Uterus (tissue), 4 donors: Measurements from ENCODE around the gene ITPR1. TPM values are rescaled to one million over a fixed set of nuclear protein-coding genes. Genes with fewer than 3 reads are reported as not detected.

ENCODE experiments used
- DNase-seq, 2 donors: peaks; one replicate each; pipeline ENCODE4 v3.0.0-alpha.2; 2019 to 2020
- H3K27ac ChIP-seq, 2 donors: fragments of 200-600 bp; sonication (generic); 1 replicate in 1 of 2; 2 replicates in 1 of 2; pipeline ENCODE4 v1.5.1; 2016 to 2018
- H3K27me3 ChIP-seq, 2 donors: fragments of 200-600 bp; sonication (generic); one replicate each; pipeline ENCODE4 v1.5.1; 2018 to 2019; ENCODE audit warnings: control low read depth in 1 of 2
- H3K36me3 ChIP-seq, 2 donors: fragments of 200-600 bp; sonication (generic); one replicate each; pipeline ENCODE4 v1.5.1; 2019; ENCODE audit warnings: control low read depth in 1 of 2
- H3K4me1 ChIP-seq, 2 donors: fragments of 200-600 bp; sonication (generic); one replicate each; pipeline ENCODE4 v1.5.1; 2018 to 2019; ENCODE audit warnings: control low read depth in 1 of 2
- H3K4me3 ChIP-seq, 2 donors: fragments of 200-600 bp; sonication (generic); 1 replicate in 1 of 2; 2 replicates in 1 of 2; pipeline ENCODE4 v1.5.1; 2018 to 2019; ENCODE audit warnings: mild to moderate bottlenecking in 1 of 2
- H3K9me3 ChIP-seq, 2 donors: fragments of 200-600 bp; sonication (generic); one replicate each; pipeline ENCODE4 v1.5.1; 2019; ENCODE audit warnings: control low read depth in 1 of 2
- CTCF ChIP-seq, 4 experiments: fragments of 200-600 bp in 2 of 4; fragments of 450-650 bp in 2 of 4; sonication (generic) in 2 of 4; IDR thresholded peaks; one replicate each; pipeline ENCODE4 v1.5.1; 2016 to 2019; ENCODE audit warnings: antibody characterized with exemption in 4 of 4, mild to moderate bottlenecking in 2 of 4, moderate library complexity in 1 of 4
- POLR2A ChIP-seq, 2 donors: fragments of 450-650 bp; IDR thresholded peaks; one replicate each; pipeline ENCODE4 v1.6.1; 2016; ENCODE audit warnings: antibody characterized with exemption in 2 of 2, mild to moderate bottlenecking in 1 of 2, moderate library complexity in 1 of 2
- intact Hi-C: fragments of 100-400 bp; cut with DNase I; formaldehyde crosslinking; loops from one replicate; pipeline ENCODE4 v1.15.1; 2023; ENCODE audit warnings: low total_unique reads
- total RNA-seq, 4 donors: library from RNA; depleted of rRNA in 3 of 4; stranded (reverse); fragments of >200 nt in 3 of 4; gene quantifications; one replicate each; pipeline versions ENCODE4 v1.1.0 to v1.2.4, GENCODE V29; 2014 to 2023
- donor health status: DM: yes; HTN: yes; CAD: no.

The ITPR1 gene
- total RNA-seq, 4 donors from 2014 or later = 98.2 to 224 (median 141) TPM

DNA sequence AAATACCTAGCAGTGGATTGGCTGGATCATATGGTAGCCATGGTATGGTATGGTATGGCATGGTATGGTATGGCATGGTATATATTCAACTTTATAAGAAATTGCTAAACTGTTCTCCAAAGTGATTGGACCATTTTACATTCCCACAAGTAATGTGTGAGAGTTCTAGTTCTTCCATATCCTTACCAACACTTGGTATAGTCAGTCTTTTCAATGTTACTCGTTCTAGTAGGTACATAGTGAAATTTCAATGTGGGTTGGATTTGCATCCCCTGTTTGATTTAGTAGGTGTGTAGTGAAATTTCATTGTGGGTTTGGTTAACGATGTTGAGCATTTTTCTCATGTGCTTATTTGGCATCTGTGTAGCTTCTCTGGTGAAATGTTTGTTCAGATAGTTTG is 154.3 kb downstream of the ITPR1 start:
- Histone ChIP-seq H3K27me3 (no peaks in the 10 kb centered on the region), H3K4me1 (no peaks in the 10 kb centered on the region), H3K27ac (no peak overlapping the region), H3K4me3 (no peak overlapping the region), H3K36me3 (no peaks in the 10 kb centered on the region), H3K9me3 (no peaks in the 10 kb centered on the region)
- DNase-seq = no peak
- intact Hi-C loops = no loop called here
- TF ChIP-seq CTCF (IDR thresholded peaks at IDR 0.05) = no peak
- no peak for TF ChIP-seq POLR2A (IDR thresholded peaks at IDR 0.05)

- intact Hi-C loops = no loop called here
- no peak for DNase-seq
- H3K36me3 ChIP-seq = no peaks in the 10 kb centered on the region
- peak overlapping the region; percentile 29 to 85 for H3K27ac ChIP-seq
- no peaks in the 10 kb centered on the region for H3K9me3 ChIP-seq
- H3K4me1 ChIP-seq = no peaks in the 10 kb centered on the region
- no peak overlapping the region for H3K4me3 ChIP-seq
- no peaks in the 10 kb centered on the region for H3K27me3 ChIP-seq
- TF ChIP-seq CTCF (IDR thresholded peaks at IDR 0.05) = no peak
- TF ChIP-seq POLR2A (IDR thresholded peaks at IDR 0.05) = no peak
These were observed 162.2 kb downstream of the ITPR1 start for GRCh38 chr3:4655145-4656045.

DNA sequence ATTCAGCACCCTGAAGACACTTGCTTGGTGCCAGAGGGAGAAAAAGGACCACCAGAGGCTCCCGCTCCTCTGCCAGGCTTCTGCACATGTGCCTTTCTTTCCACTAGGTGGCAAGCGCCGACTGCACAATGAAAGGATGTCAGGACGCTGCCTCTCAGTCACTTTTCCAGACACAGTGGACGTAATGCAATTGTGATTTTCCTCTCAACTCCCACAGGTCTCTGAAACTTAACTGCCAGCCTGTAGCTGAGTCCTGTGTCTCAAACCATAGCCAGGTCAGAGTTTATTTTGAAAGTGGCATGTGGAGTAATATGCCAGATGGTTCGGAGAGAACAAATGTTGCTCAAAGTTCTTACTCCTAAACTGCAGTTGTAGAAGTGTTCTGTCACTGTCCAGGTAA is 162.9 kb downstream of the ITPR1 start:
- peak; percentile 66 to 74 for DNase-seq
- H3K4me3 ChIP-seq = no peak overlapping the region
- peak overlapping the region; percentile 71 to 85 for H3K27ac ChIP-seq
- TF ChIP-seq CTCF (IDR thresholded peaks at IDR 0.05) (peak; percentile 75 to 84 (median 78)), POLR2A (IDR thresholded peaks at IDR 0.05) (no peak)
- H3K4me1 ChIP-seq = no peaks in the 10 kb centered on the region
- no peaks in the 10 kb centered on the region for H3K36me3 ChIP-seq
- intact Hi-C loops = no loop called here
- no peaks in the 10 kb centered on the region for H3K27me3 ChIP-seq
- H3K9me3 ChIP-seq = no peaks in the 10 kb centered on the region

DNA sequence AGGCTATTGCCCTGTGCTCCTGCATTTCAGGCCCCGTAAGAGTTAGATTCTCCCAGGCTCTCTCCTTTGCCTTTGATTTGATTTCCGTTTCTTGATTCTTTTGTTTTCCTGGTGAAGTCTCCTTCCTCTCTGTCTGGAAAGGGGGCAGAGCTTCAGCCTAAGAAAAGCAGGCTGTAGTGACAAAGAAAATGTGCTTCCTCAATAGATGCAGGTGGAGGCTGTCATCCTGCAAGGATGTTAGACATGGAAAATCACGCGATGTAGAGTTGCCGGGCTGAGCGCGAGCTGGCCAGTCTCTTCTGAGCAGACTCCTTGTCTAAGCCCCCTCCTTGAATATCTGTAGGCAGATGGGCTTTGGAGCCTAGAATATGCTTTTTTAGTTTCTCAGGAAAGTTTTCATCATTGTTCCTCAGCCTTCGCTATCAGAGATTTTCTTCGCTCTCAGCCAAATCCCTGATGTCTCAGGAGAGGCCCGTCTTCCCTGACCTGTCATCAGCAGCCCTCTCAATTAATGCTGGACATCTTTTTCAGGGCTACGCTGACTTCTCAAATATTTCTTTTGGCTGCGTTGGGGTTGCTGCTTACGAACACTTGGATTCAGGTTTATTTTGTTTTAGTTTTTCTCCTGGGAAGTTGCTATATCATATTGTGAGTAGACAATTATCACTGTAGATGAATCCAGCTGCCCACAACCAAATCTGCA is 163.6 kb downstream of the ITPR1 start:
- H3K4me1 ChIP-seq = no peaks in the 10 kb centered on the region
- TF ChIP-seq CTCF (IDR thresholded peaks at IDR 0.05) (no peak), POLR2A (IDR thresholded peaks at IDR 0.05) (no peak)
- DNase-seq = no peak
- intact Hi-C loops = no loop called here
- H3K36me3 ChIP-seq = no peaks in the 10 kb centered on the region
- H3K9me3 ChIP-seq = no peaks in the 10 kb centered on the region
- H3K4me3 ChIP-seq = no peak overlapping the region
- no peaks in the 10 kb centered on the region for H3K27me3 ChIP-seq
- H3K27ac ChIP-seq = peak overlapping the region; percentile 71 to 85

GRCh38 chr3:4660936-4661335 is 167.8 kb downstream of the ITPR1 start:
- H3K27me3 ChIP-seq = no peaks in the 10 kb centered on the region
- no peak for DNase-seq
- H3K4me1 ChIP-seq = no peaks in the 10 kb centered on the region
- no peaks in the 10 kb centered on the region for H3K36me3 ChIP-seq
- intact Hi-C loops = no loop called here
- TF ChIP-seq POLR2A (IDR thresholded peaks at IDR 0.05) (no peak), CTCF (IDR thresholded peaks at IDR 0.05) (no peak)
- H3K4me3 ChIP-seq = no peak overlapping the region
- H3K27ac ChIP-seq = no peak overlapping the region
- H3K9me3 ChIP-seq = no peaks in the 10 kb centered on the region
